ENCODE data around the gene SYNPR. TPM values are rescaled to one million over a fixed set of nuclear protein-coding genes. Genes with fewer than 3 reads are reported as not detected.

Gene SYNPR
- total and polyA plus RNA-seq, 9 donors: not detected

GRCh38 chr3:63532521-63532920, 254.4 kb downstream of the SYNPR start:
- intact Hi-C loops (cut with DNase I): no loop called here
- WGBS, 3 donors: 79 to 84% (median 82%) methylated on average over 5 of the region's 5 CpGs
- no peak for TF ChIP-seq CTCF (IDR thresholded peaks at IDR 0.05)
- no peak for TF ChIP-seq POLR2A (IDR thresholded peaks at IDR 0.05)
- TF ChIP-seq EP300 (IDR thresholded peaks at IDR 0.05): no peak
- H3K27ac ChIP-seq: no peak overlapping the region
- H3K27me3 ChIP-seq: no peaks in the 10 kb centered on the region
- no peak for DNase-seq
- H3K9me3 ChIP-seq: no peaks in the 10 kb centered on the region
- H3K36me3 ChIP-seq: no peaks in the 10 kb centered on the region
- H3K4me1 ChIP-seq (ENCODE audit: insufficient read depth): no peaks in the 10 kb centered on the region
- no peak overlapping the region for H3K4me3 ChIP-seq

DNA sequence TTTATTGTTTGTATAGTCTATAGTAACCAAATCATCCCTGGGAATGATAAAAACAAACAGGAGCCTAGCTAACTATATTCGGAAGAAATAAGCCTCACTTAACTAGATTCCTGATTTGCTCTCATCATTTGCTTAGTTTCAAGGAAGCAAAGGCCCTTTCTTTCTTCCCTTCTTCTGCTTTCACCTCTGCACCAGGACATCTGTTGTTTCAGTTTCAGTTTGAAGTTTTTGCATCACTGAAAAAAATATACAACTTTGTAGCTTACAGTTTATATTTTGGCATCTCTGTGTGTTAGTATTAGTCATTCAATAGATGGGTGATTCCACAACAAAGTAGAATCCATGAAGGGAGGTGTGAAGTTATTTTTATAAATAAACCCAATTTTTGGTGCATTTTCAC, 260.8 kb downstream of the SYNPR start:
- H3K4me3 ChIP-seq: no peak overlapping the region
- H3K9me3 ChIP-seq: no peaks in the 10 kb centered on the region
- no peaks in the 10 kb centered on the region for H3K36me3 ChIP-seq
- DNase-seq: no peak
- no peak overlapping the region for H3K27ac ChIP-seq
- intact Hi-C loops (cut with DNase I): no loop called here
- no peaks in the 10 kb centered on the region for H3K27me3 ChIP-seq
- peaks cover 2% of the 10 kb centered on the region for H3K4me1 ChIP-seq (ENCODE audit: insufficient read depth)
- TF ChIP-seq CTCF (IDR thresholded peaks at IDR 0.05): no peak
- no peak for TF ChIP-seq POLR2A (IDR thresholded peaks at IDR 0.05)
- TF ChIP-seq EP300 (IDR thresholded peaks at IDR 0.05): no peak
- WGBS, 3 donors: 13 to 31% (median 20%) methylated on average over 1 of the region's 1 CpG

- intact Hi-C loops (cut with DNase I): no loop called here
- no peaks in the 10 kb centered on the region for H3K36me3 ChIP-seq
- no peak overlapping the region for H3K4me3 ChIP-seq
- no peak overlapping the region for H3K27ac ChIP-seq
- no peaks in the 10 kb centered on the region for H3K9me3 ChIP-seq
- no peaks in the 10 kb centered on the region for H3K4me1 ChIP-seq (ENCODE audit: insufficient read depth)
- DNase-seq: no peak
- TF ChIP-seq CTCF (IDR thresholded peaks at IDR 0.05) (no peak), POLR2A (IDR thresholded peaks at IDR 0.05) (no peak), EP300 (IDR thresholded peaks at IDR 0.05) (no peak)
- no peaks in the 10 kb centered on the region for H3K27me3 ChIP-seq
- whole genome bisulfite sequencing, 3 donors: 68 to 77% (median 76%) methylated on average over 1 of the region's 1 CpG
These were observed 277.7 kb downstream of the SYNPR start for GRCh38 chr3:63555767-63556166.

DNA sequence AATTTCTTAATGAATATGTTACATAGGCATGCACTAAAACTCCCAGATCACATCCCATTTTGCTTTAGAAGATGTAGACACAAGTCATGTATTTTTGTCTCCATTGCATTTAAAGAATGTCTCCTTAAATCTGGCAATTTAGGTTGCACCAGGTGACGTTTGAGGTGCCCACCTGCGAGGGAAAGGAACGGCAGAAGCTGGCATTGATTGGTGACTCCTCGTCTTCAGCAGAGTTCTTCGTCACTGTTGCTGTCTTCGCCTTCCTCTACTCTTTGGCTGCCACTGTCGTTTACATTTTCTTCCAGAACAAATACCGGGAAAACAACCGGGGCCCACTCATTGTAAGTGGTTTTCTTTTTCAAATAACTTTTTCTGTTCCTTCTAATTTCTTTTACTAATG, 278.3 kb downstream of the SYNPR start:
- no peaks in the 10 kb centered on the region for H3K4me1 ChIP-seq (ENCODE audit: insufficient read depth)
- no peak for TF ChIP-seq EP300 (IDR thresholded peaks at IDR 0.05)
- no peak for TF ChIP-seq POLR2A (IDR thresholded peaks at IDR 0.05)
- TF ChIP-seq CTCF (IDR thresholded peaks at IDR 0.05): no peak
- no peaks in the 10 kb centered on the region for H3K9me3 ChIP-seq
- H3K36me3 ChIP-seq: no peaks in the 10 kb centered on the region
- DNase-seq: no peak
- WGBS, 3 donors: 21 to 40% (median 27%) methylated on average over 9 of the region's 9 CpGs
- no peaks in the 10 kb centered on the region for H3K27me3 ChIP-seq
- intact Hi-C loops (cut with DNase I): no loop called here
- H3K27ac ChIP-seq: no peak overlapping the region
- H3K4me3 ChIP-seq: no peak overlapping the region

DNA sequence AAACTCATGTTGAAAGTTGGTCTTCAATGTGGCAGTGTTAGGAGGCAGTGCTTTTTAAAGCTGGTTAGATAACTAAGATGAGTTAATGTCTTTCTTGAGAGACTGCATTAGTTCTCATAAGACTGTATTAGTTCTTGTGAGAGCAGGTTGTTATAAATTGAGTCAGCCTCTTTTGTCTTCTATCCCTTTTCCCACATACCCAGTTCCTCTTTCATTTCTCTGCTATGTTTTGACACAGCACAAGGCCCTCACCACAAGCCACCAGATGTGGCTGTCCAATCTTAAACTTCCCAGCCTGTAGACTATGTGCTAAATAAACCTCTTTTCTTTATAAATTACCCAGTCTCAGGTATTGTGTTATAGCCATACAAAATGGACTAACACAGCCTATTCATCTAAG, 279.8 kb downstream of the SYNPR start:
- intact Hi-C loops (cut with DNase I): no loop called here
- no peaks in the 10 kb centered on the region for H3K9me3 ChIP-seq
- TF ChIP-seq POLR2A (IDR thresholded peaks at IDR 0.05) (no peak), EP300 (IDR thresholded peaks at IDR 0.05) (no peak), CTCF (IDR thresholded peaks at IDR 0.05) (no peak)

More for the DNA sequence above, 279.8 kb downstream of the SYNPR start:
- DNase-seq: no peak
- H3K4me3 ChIP-seq: no peak overlapping the region
- no peak overlapping the region for H3K27ac ChIP-seq
- H3K27me3 ChIP-seq: no peaks in the 10 kb centered on the region
- H3K36me3 ChIP-seq: no peaks in the 10 kb centered on the region
- H3K4me1 ChIP-seq (ENCODE audit: insufficient read depth): no peaks in the 10 kb centered on the region
